Ishikawa (cell line): ENCODE measurements around the gene CEMIP2.

ENCODE experiments used
- CEBPB ChIP-seq: IDR thresholded peaks from 2 replicates; pipeline ENCODE4 v1.6.1; 2012
- CREB1 ChIP-seq: IDR thresholded peaks from 2 replicates; pipeline ENCODE4 v1.6.1; 2012; ENCODE audit warnings: low read depth
- EGR1 ChIP-seq: IDR thresholded peaks from 2 replicates; pipeline ENCODE4 v1.6.1; 2012
- EP300 ChIP-seq: IDR thresholded peaks from 2 replicates; pipeline ENCODE4 v1.6.1; 2012; ENCODE audit warnings: borderline replicate concordance
- FOXM1 ChIP-seq: IDR thresholded peaks from 2 replicates; pipeline ENCODE4 v1.6.1; 2012; ENCODE audit warnings: low read depth, borderline replicate concordance
- MAX ChIP-seq: IDR thresholded peaks from 2 replicates; pipeline ENCODE4 v1.6.1; 2012
- NFIC ChIP-seq: IDR thresholded peaks from 2 replicates; pipeline ENCODE4 v1.6.1; 2012
- RAD21 ChIP-seq: IDR thresholded peaks from 2 replicates; pipeline ENCODE4 v1.6.1; 2012; ENCODE audit warnings: low read depth
- REST ChIP-seq: IDR thresholded peaks from 2 replicates; pipeline ENCODE4 v1.6.1; 2012; ENCODE audit warnings: low read depth, mild to moderate bottlenecking
- TAF1 ChIP-seq: IDR thresholded peaks from 2 replicates; pipeline ENCODE4 v1.6.1; 2012; ENCODE audit warnings: low read depth, mild to moderate bottlenecking
- TCF12 ChIP-seq: IDR thresholded peaks from 2 replicates; pipeline ENCODE4 v1.6.1; 2012; ENCODE audit warnings: low read depth
- TEAD4 ChIP-seq: IDR thresholded peaks from 2 replicates; pipeline ENCODE4 v1.6.1; 2012
- USF1 ChIP-seq: IDR thresholded peaks from 2 replicates; pipeline ENCODE4 v1.6.1; 2012
- YY1 ChIP-seq: IDR thresholded peaks from 2 replicates; pipeline ENCODE4 v1.6.1; 2012; ENCODE audit warnings: low read depth
- ZBTB7A ChIP-seq: IDR thresholded peaks from 2 replicates; pipeline ENCODE4 v1.6.1; 2012; ENCODE audit warnings: low read depth

The CEMIP2 gene

GRCh38 chr9:71740199-71740598, 28.1 kb downstream of the CEMIP2 start:
- TF ChIP-seq TCF12 (no peak), ZBTB7A (no peak), NFIC (no peak), REST (no peak), EP300 (no peak), YY1 (no peak), TAF1 (no peak), FOXM1 (no peak), RAD21 (no peak), USF1 (no peak), CEBPB (no peak), EGR1 (no peak), MAX (no peak)

- no peak for TF ChIP-seq TAF1
- no peak for TF ChIP-seq TEAD4
- TF ChIP-seq REST = no peak
- TF ChIP-seq CREB1 = no peak
- no peak for TF ChIP-seq MAX
- no peak for TF ChIP-seq RAD21
Observed at GRCh38 chr9:71737455-71737854, 30.9 kb downstream of the CEMIP2 start.

GRCh38 chr9:71736236-71736635, 32.1 kb downstream of the CEMIP2 start:
- TF ChIP-seq TEAD4 (no peak), MAX (no peak), RAD21 (no peak), EP300 (no peak), YY1 (no peak), CREB1 (no peak), REST (no peak), ZBTB7A (no peak), FOXM1 (no peak)

GRCh38 chr9:71734950-71735349, 33.4 kb downstream of the CEMIP2 start:
- TF ChIP-seq YY1 (no peak), FOXM1 (no peak), TAF1 (no peak), REST (no peak), MAX (no peak), CREB1 (no peak)
